HG03196 (cell line): ENCODE results near the gene CTNNA3.
A peak's percentile ranks its signal among the peaks of the same experiment; 100 is the strongest.

ENCODE experiments used
- ATAC-seq: cut with Tn5 transposase; IDR thresholded peaks from one replicate; pipeline ENCODE4 v1.9.1; 2021; ENCODE audit not compliant: unreplicated experiment

CTNNA3 gene

DNA sequence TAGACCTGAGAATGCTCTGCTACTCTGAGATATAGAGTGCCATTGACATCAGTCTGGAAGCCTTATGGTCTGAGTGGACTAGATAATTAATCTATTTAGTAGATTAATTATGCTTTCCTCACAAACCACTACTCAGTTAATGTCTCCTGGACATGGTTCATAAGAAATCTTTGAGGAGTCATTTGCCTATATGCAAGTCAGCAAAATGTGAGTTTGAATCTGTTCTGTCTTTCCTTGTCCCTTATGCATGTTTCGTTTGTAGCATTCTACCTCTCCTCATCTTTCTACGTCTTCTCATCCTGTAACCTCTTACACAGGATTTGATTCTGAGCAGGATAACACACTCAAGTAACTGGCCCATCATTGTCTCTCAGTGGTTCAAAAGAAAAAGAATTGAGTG lies 1505.6 kb downstream of the CTNNA3 start:
- no peak for ATAC-seq

DNA sequence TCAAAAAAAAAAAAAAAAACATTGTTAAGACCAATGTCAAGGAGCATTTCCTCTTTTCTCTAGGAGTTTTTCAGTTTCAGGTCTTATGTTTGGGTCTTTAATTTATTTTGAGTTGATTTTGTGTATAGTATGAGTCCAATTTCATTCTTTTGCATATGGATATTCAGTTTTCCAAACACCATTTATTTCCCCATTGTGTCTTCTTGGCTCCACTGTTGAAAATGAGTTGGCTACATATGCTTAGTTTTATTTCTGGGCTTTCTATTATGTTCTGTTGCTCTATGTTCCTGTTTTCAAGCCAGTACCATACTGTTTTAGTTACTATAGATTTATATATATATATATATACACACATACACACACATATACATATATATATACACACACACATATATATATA lies 1506.7 kb downstream of the CTNNA3 start:
- ATAC-seq = no peak

DNA sequence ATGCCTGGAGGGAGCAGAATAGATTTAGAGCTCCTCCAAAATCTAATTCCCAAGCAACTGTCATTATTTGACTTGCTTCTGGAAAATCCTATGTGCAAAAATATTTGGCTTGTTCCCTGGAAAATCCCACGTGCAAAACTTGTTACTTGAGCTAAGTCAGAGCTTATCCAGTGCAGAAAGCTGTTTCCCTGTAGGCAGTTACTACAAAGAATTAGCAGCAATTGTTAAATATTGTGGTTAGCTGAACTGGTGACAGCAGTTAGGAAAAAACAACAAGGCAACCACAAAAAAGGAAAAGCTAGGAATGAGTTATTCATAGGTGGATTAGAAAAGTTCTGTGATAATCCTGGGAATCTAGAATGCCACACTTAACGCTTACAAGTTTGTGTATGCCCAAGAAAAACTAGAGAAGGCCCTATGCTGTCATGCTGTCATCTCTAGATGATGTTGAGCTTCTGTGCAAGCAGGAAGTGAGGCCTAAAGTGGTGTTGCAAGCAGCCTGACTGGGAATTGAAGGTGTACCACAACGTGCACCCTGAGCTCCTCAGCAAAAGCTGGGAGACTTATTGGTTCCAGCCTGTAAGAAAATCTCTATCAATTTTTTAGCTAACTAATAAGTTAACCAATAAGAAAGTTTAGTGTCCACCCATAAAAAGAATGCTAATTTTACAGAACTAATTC lies 1508.8 kb downstream of the CTNNA3 start:
- ATAC-seq = no peak

DNA sequence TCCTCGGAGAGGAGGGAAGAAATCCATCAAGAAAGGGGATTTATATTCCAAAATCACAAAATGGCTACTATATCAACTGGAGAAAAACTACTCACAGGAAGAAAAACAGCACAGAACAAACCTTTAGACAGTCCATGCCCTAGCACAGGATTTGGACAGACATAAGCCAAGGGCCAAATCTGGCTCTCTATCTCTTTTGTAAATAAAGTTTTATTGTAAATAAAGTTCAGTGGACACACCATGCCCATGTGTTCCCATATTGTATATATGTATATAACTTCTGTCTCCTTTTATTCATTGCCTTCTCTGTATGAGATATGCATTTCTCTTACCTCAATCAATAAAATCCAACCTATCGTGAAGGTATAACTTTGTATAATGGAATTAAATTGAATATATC lies 1513.0 kb downstream of the CTNNA3 start:
- no peak for ATAC-seq

DNA sequence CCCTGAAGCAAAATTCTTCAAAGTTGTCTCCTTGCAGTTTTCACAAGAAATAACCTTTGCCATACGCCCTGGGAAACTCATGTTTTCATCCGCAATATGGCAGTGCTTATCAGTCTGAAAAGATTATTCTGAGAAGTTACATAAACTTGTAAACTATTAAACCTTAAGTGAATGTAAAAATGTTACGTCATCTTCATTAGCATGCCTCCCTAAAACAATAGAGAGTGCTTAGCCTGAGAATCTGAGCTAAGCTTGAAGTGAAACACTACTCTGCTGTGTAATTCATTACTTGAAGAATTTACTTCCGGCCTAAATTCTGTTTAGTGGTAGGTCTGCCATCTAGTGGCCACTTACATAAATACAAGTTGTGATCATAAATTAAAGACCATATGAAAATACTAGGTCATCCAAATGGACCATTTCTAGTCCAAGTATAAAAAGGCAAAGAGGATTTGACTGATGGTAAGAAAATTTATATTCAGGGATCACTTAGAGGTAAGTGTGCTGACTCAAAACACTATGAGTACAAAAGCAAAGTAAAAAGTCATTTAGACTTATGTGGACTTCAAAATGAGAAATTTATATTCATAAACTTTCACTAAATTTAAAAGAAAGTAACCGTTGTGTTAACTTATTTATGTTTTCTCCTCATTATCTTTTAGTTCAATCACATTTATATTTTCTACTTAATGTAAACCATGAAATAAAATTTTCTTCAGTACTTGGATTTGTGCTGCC lies 1515.2 kb downstream of the CTNNA3 start:
- peak; percentile 92 for ATAC-seq

DNA sequence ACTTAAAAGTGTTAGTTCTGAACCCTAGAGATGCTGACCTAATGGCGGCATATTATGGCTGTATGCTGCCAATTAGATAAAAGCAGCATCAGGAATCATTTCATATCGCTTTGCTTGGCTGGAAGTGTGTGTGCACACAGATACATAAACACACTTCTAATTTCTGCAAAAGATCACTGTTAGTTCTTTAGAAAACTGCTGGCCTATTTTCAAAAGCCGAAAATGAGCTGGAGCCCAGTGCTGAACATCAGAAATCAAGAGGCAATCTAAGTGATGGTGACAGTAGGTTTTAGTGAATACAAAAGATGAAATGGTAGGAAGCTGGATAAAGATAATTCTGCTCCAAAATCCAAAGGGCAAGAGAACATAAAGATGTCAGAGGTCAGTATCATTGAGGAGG lies 1516.0 kb downstream of the CTNNA3 start:
- ATAC-seq = no peak

DNA sequence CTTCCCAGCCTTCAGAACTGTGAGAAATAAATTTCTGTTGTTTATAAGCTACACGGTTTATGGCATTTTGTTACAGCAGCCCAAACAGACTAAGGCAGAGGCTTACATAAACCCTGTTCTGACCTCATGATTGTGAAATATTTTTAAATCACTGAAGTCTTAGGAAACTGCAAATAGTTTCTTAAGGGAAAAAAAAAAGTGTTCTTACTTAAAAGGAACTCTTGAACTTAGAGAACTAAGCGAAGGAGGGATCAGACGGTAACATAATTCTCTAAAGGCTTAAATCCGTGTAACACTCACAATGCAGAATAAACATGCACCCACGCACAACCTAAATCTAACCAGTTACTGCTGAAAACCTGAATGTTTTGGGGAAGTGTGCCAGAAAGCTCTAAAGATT lies 1519.2 kb downstream of the CTNNA3 start:
- ATAC-seq = no peak

DNA sequence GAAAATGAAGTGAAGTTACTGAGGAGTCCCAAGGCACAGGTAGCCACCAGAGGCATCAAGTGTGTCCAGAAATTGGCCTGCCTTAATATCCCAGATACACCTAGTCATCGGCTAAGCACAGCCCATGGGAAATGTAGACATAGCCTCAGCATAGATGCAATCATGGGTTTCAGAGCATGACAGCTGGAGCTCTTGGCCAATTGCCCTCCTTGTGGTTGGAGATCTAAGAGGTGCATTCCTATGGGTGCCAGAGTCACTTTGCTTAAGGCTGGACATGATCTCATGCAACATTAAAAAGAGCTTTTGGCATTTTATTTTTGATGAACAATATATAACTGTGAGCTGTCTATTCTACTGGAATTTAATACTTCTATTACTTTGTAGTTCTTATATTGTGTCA lies 1528.2 kb downstream of the CTNNA3 start:
- no peak for ATAC-seq

DNA sequence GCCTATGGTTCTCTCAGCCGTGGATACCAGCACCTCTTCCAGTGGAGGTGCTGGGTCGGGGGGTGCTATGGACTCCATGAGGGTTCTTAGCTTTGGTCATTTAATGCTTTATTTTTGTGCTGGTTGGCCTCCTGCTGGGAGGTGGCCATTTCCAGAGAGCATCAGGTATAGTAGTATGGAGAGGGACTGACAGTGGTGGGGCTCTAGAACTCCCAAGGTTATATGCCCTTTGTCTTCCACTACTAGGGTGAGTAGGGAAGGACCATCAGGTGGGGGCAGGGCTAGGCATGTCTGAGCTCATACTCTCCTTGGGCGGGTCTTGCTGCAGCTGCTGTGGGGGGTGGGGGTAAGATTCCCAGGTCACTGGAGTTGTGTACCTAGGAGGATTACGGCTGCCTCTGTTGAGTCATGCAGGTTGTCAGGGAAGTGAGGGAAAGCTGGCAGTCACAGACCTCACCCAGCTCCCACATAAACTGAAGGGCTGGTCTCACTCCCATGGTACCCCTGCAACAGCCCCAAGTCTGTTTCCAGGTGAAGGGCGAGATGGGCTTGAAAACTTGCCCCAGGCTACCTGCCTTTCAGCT lies 1533.3 kb downstream of the CTNNA3 start:
- no peak for ATAC-seq

DNA sequence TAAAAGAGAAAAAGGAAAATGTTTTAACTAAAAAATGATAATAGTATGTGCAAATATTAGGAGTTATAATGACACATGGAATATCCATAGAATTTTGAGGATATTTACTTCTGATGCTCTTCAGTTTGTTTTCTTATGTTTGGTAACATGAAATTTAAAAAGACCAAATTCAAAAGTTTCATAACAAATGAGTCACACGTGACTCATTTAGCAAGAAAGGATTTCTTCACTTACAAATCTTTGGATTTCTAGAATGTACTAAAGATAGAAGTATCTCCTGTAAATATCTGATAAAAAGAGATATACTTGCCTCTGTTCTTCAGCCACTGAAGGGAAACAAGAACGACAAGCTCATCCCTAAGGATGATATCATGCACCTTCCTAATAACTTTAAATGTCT lies 1544.6 kb downstream of the CTNNA3 start:
- ATAC-seq = no peak

DNA sequence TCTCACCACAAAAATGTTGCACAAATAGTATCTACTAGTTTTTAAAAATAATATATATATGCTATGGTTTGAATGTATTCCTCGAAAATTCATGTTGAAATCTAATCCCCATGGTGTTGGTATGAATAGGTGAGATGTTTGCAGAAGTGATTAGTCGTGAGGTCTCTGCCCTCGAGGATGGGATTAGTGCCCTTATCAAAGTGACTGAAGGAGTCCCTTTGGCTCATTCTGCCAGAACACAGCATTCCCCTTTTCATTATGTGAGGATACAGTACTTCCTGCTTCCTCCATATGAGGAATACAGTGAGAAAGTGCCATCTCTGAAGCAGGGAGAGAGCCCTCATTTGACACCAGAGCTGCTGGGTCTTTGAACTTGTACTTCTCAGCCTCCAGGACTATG lies 1547.7 kb downstream of the CTNNA3 start:
- no peak for ATAC-seq

DNA sequence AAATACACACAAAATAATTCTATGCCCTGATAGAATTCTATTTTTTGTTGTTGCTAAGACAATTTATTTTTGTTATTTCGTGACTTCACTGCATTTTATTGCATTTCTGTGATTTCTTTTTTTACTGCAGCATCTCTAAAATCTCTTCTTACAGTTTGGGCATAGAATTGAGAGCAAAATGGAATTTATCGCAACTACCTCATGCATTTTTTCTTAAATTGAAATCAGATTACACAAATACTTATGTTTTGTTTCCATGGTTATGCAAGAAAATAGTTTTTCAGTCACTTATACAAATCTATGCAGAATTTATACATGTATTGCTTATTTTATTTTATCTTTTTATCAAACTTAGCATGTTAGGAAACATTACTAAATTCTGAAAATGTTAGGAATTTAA lies 1552.0 kb downstream of the CTNNA3 start:
- ATAC-seq = no peak

DNA sequence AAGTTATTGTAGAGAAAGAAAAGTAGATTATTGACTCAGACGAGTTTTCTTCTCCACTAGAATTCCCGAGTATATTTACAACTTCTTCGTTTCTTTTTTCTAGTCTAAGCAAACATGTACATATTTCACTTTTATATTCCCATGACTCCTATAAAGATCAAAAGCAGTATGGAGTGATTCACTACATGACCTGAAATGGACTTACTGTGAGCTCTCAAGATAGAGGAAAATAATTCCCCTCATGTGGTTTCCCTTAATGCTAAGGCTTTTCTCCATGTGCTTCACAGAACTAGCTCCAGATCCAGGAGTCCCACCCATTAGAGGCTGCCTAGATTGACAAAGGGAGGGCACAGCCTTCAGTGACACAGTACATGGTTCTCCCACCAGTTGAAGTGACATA lies 1593.2 kb downstream of the CTNNA3 start:
- ATAC-seq = no peak

DNA sequence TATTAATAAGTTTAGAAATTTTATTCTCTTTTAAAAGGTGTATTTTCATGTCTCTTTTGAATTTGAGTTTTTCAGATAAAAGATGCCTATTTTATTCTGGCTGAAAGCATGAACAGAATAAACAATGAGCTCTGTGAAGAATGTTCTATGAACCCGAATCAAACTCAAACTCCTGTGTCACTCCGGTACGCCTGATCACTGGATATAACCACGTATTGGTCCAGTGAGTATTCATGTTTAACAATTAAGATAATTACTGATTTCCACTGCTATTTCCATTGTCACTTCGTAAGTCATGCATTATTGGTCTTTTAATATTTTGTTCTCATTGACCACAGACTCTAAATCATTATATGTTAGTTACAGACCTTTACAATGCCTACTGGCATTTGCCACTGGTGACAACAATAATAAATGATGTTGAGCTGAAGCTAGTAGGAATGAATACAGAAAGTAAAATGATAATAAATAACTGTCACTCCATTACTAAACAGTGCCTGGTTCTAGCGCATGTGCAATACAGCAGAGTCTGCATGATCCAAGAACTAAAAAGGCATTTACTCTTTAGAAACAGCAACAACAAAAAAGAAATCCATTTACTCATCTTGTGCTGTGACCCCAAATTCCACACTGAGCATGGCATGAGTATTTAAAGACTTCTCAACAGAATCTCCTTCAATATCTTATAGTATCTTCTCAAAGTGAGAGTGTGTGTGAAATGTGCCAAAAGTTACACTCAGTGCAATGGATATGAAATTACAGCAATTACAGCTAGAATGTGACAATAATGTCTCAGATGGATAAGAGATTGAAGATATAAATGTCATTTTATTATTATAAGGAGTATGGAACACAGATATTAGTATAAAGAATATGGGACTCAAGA lies 1597.2 kb downstream of the CTNNA3 start:
- no peak for ATAC-seq

DNA sequence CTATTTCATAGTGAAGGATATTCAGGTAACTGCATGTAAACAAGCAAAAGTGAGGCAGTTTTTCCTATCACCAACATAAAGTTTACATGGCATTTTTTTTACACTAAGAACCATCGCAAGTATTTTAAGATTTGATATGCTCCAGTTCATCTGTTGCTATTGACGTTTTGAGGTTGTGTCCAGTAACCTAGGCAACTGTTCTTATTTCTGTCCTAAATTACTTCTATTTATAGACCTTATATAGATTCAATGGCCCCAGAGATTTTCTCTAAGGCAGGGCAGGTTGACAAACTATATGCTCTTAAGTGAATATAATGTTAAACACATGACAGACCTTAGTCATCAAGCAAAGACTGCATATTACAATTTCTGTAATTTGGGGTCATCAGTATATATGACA lies 1600.4 kb downstream of the CTNNA3 start:
- no peak for ATAC-seq

DNA sequence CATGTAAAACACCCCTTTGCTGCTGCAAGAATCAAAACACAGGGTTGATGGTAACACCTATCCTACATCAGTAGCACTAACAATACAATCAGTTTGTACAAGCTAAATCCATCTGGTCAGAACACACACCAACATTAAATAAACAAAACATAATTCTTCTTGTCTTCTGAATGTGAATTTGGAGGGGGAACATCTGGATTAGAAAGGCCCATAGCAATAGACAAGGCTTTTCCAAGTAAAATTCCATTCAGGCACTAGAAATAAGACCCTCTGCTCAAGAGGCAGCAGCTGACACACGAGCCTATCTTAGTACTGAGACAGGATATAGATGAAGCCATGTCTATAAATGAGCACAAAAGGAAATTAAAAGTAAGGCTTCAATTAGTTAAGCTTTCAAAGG lies 1610.1 kb downstream of the CTNNA3 start:
- ATAC-seq = no peak

DNA sequence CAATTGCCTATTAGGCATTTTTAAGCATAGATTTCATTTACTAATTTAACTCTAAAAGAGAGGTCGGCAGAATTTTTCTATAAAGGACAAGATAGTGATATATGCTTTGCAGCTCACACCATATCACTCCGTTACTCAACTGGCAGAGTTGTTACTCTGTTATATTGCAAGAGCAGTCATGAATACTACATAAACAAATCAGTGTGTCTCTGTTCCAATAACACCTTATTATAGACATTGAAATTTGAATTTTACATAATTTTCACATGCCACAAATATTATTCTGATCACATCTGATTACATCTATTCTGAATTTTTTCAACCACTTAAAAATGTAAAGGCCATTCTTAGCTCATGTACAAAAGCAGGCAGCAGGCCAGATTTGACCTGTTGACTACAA lies 1624.1 kb downstream of the CTNNA3 start:
- no peak for ATAC-seq

DNA sequence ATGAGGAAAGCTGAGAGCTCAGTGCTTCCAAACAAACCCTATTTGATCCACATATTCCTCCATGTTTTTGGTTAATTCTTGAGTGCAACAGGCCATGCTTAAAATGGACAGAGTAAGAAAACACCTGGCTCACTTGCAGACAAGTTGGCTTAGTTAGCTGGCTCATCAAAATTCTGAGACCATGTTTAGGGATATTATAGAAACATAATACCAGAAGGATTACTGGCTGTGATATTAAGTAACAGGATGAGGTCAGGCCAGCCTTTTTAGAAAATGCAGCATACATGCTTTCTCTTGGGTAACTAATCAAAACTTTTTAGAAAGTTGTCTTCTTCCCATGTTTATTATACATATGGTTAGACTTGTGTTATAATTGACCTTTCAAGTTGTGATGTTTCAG lies 1637.4 kb downstream of the CTNNA3 start:
- no peak for ATAC-seq

DNA sequence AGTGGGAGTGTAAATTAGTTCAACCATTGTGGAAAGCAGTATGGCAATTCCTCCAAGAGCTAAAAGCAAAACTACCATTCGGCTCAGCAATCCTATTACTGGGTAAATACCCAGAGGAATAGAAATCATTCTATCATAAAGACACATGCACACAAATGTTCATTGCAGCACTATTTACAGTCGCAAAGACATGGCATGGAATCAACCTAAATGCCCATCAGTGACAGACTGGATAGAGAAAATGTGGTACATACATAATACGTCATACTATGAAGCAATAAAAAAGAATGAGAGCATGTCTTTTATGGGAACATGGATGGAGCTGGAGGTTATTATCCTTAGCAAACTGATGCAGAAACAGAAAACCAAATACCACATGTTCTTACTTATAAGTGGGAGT lies 1646.7 kb downstream of the CTNNA3 start:
- no peak for ATAC-seq

DNA sequence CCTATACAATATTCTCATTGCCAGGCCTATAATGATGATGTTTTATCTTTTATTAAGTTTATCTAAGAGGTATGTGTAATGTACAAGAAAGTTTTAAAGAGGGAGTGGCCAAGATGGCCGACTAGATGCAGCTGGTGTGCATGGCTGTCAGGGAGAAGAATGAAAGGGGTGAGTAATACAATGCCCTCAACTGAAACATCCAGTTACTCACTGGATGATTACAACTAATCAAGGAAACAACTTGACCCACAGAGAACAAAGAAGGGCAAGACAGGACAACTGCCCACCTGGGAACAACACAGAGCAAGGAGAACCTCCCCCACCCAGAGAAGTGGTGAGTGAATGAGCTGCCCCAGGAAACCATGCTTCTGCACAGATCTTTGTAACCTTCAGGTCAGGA lies 1650.1 kb downstream of the CTNNA3 start:
- no peak for ATAC-seq

DNA sequence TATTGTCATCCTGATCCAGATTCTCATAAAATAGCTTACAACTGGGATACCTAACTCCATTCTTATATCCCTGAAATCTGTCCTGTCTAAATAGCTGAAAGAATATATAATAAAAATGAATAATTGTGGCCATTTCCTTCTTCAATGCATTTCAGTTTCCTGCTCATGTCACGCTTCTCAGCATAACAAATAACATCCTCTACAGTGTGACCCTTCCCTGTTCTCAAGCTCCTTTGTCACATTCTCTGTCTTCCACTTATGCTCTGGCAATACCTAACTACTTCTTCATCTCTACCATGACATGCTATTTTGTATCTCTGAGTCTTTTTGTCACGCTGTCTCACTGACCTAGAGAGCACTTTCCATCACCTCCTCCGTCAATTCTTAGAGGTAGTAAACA lies 1654.2 kb downstream of the CTNNA3 start:
- no peak for ATAC-seq

DNA sequence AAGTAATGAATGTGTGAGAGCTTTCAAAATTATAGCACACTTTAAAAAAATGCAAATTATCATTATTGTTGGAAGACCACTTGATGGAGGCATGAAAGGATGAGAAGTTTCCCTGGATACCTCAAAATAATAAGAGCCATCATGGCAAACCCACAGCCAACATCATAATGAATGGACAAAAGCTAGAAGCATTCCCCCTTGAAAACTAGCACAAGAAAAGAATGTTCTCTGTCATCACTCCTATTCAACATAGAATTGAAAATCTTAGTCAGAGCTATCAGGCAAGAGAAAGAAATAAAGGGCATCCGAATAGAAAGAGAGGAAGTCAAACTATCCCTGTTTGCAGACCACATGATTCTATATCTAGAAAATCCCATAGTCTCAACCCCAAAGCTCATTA lies 1657.4 kb downstream of the CTNNA3 start:
- no peak for ATAC-seq
